Upper lobe of left lung (tissue), 6 donors: Measurements from ENCODE around the gene TPM1. TPM values are rescaled to one million over a fixed set of nuclear protein-coding genes. Genes with fewer than 3 reads are reported as not detected.

ENCODE experiments used
- ATAC-seq, 2 donors: fragments of 200-7000 bp; cut with Tn5 transposase; one replicate each; pipeline ENCODE4 v1.9.1; 2022; ENCODE audit warnings: mild to moderate bottlenecking in 2 of 2, moderate library complexity in 2 of 2; ENCODE audit not compliant: low FRiP score in 2 of 2
- DNase-seq, 2 donors: peaks; one replicate each; pipeline ENCODE4 v3.0.0-alpha.2; 2019 to 2020
- H3K27ac ChIP-seq, 4 donors: fragments of 200-600 bp; sonication (generic); one replicate each; pipeline ENCODE4 v1.5.1; 2016 to 2019
- H3K27me3 ChIP-seq, 4 donors: fragments of 200-600 bp; sonication (generic); one replicate each; pipeline ENCODE4 v1.5.1; 2017 to 2019
- H3K36me3 ChIP-seq, 4 donors: fragments of 200-600 bp; sonication (generic); one replicate each; pipeline ENCODE4 v1.5.1; 2016 to 2019
- H3K4me1 ChIP-seq, 4 donors: fragments of 200-600 bp; sonication (generic); one replicate each; pipeline ENCODE4 v1.5.1; 2018 to 2019
- H3K4me3 ChIP-seq, 4 donors: fragments of 200-600 bp; sonication (generic); one replicate each; pipeline ENCODE4 v1.5.1; 2017 to 2019; ENCODE audit warnings: mild to moderate bottlenecking in 2 of 4, moderate library complexity in 1 of 4
- H3K9me3 ChIP-seq, 4 donors: fragments of 200-600 bp; sonication (generic); one replicate each; pipeline ENCODE4 v1.5.1; 2018 to 2019
- CTCF ChIP-seq, 6 experiments: fragments of 450-650 bp in 4 of 6; fragments of 200-600 bp in 2 of 6; sonication (generic) in 2 of 6; IDR thresholded peaks; one replicate each; pipeline ENCODE4 v1.5.1; 2016 to 2019; ENCODE audit warnings: antibody characterized with exemption in 6 of 6
- EP300 ChIP-seq, 4 donors: sonication (generic); formaldehyde crosslinking; IDR thresholded peaks; one replicate each; pipeline ENCODE4 v1.5.1; 2017; ENCODE audit warnings: antibody characterized with exemption in 4 of 4, control low read depth in 2 of 4
- POLR2A ChIP-seq, 4 donors: fragments of 450-650 bp; IDR thresholded peaks; one replicate each; pipeline ENCODE4 v1.5.1; 2016 to 2017; ENCODE audit warnings: antibody characterized with exemption in 4 of 4, mild to moderate bottlenecking in 2 of 4
- POLR2AphosphoS5 ChIP-seq, 2 donors: sonication (generic); formaldehyde crosslinking; IDR thresholded peaks; one replicate each; pipeline ENCODE4 v1.5.1; 2017; ENCODE audit warnings: antibody characterized with exemption in 2 of 2
- WGBS, 2 donors: methylation state at CpG; one replicate each; pipeline ENCODE4 v1.1.5; 2017 to 2018; 5-methylcytosine and 5-hydroxymethylcytosine counted together
- total RNA-seq, 6 donors: library from RNA; depleted of rRNA in 4 of 6; stranded (reverse); fragments of >200 nt in 4 of 6; gene quantifications; one replicate each; pipeline versions ENCODE4 v1.1.0 to v1.2.1, GENCODE V29; 2016 to 2021
- donor health status: DM: no; HTN: no; CAD: no; lungs with moderate emphysema.
- donor health status: DM: no; HTN: yes; CAD: no; lungs with severe emphysema.

The TPM1 gene
- total RNA-seq, 6 donors from 2014 or later: 144 to 343 (median 254) TPM

- H3K27ac ChIP-seq: peak overlapping the region in 1 of 4 donors; percentile 60
- H3K9me3 ChIP-seq: no peaks in the 10 kb centered on the region
- WGBS, 2 donors: 80% methylated on average over 8 of the region's 8 CpGs
- peaks cover 0 to 3% (median 0%) of the 10 kb centered on the region in 4 donors for H3K4me1 ChIP-seq
- H3K4me3 ChIP-seq: no peak overlapping the region
- H3K27me3 ChIP-seq: no peaks in the 10 kb centered on the region
- ATAC-seq: no peak
- TF ChIP-seq POLR2A (IDR thresholded peaks at IDR 0.05): no peak
- no peak for TF ChIP-seq EP300 (IDR thresholded peaks at IDR 0.05)
- no peak for TF ChIP-seq POLR2AphosphoS5 (IDR thresholded peaks at IDR 0.05)
- TF ChIP-seq CTCF (IDR thresholded peaks at IDR 0.05): no peak
- peaks cover 22 to 98% (median 56%) of the 10 kb centered on the region in 4 donors for H3K36me3 ChIP-seq
- DNase-seq: no peak
Measured at GRCh38 chr15:63065262-63066221, 23.0 kb downstream of the TPM1 start.

DNA sequence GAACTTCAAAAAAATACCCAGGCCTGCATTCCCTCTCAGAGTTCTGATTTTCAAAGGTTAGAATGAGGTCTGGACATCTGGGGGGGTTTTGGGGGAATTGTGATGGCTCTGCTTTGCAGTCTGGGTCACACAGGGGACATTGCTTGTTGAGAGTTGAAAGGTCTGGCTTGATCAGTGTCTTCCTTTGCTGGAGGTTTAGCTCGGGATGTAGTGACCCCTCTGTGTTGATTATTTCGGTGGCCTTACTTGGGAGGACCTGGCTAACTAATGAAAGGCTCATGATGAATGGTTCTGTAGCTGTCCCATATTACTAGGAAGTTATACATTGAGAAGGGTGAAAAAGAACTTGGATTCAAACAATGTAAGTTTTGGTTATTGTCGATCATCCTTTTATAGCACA is 23.7 kb downstream of the TPM1 start:
- ATAC-seq: no peak
- Histone ChIP-seq H3K9me3 (no peaks in the 10 kb centered on the region), H3K4me3 (no peak overlapping the region), H3K36me3 (peaks cover 14 to 98% (median 50%) of the 10 kb centered on the region in 4 donors), H3K27ac (peak overlapping the region in 1 of 4 donors; percentile 60), H3K27me3 (no peaks in the 10 kb centered on the region), H3K4me1 (peaks cover 0 to 3% (median 1%) of the 10 kb centered on the region in 4 donors)
- no peak for TF ChIP-seq POLR2A (IDR thresholded peaks at IDR 0.05)
- no peak for TF ChIP-seq POLR2AphosphoS5 (IDR thresholded peaks at IDR 0.05)
- no peak for TF ChIP-seq CTCF (IDR thresholded peaks at IDR 0.05)
- TF ChIP-seq EP300 (IDR thresholded peaks at IDR 0.05): no peak
- 80 to 86% methylated on average over 3 of the region's 3 CpGs for WGBS, 2 donors
- DNase-seq: no peak

DNA sequence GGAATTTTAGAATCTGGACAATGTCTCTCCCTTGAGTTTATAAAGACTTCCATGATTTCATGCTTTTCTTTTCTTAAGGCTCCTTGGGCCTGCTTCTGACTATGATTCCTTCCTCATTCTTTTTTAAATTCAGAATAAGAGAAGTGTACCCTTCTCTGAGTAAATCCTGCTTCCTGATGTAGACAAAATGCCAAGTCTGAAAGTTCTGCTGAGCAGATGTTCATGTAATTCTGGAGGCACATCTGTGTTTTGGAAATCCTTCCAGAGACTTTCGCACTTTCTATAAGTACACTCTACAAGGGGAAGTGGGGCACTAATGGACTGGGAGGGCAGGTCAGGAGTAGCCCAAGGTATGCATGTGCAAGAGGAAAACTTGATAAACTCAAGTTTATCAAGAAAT is 24.8 kb downstream of the TPM1 start:
- TF ChIP-seq CTCF (IDR thresholded peaks at IDR 0.05): no peak
- TF ChIP-seq EP300 (IDR thresholded peaks at IDR 0.05): no peak
- no peak for TF ChIP-seq POLR2AphosphoS5 (IDR thresholded peaks at IDR 0.05)
- no peak for TF ChIP-seq POLR2A (IDR thresholded peaks at IDR 0.05)
- H3K36me3 ChIP-seq: peaks cover 4 to 92% (median 45%) of the 10 kb centered on the region in 4 donors
- WGBS, 2 donors: 95 to 100% methylated on average over 1 of the region's 1 CpG
- peaks cover 0 to 3% (median 1%) of the 10 kb centered on the region in 4 donors for H3K4me1 ChIP-seq
- no peak for DNase-seq
- no peak overlapping the region for H3K27ac ChIP-seq
- H3K4me3 ChIP-seq: no peak overlapping the region
- ATAC-seq: no peak
- H3K27me3 ChIP-seq: no peaks in the 10 kb centered on the region
- H3K9me3 ChIP-seq: no peaks in the 10 kb centered on the region

DNA sequence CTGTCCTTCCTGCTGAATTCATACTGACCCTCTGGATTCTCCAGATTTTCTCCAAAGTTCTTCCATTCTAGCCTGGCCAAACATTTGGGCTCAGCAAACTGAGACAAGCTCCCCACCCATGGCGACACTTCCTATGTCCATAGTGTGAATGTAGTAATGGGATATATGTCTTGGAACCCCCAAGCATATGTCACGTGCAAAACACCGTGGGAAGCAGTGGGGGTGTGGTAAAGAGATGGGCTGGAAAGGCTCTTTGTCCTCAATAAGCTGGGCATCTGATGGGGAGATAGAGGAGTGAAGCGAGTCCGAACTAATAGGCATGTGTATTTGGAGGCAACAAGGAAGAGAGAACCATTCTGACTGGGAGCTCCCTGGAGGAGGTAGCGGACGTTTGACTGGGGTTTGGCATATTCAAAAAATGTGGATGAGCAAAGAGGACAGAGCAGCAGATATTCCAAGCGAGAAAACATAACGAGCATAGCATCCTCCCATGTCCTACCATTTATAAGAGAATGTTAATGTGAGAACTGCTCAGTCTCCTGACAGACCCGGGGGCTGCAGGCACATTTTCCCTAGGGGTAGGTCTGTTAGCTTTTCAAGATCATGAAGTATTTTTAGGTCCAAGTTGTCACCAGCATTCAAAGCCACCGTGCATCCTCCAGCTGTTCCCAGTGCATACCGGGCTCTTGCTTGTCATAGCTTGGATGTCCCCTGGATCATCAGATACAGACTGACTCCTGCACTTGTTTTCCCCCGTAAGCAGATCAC is 25.6 kb downstream of the TPM1 start:
- TF ChIP-seq CTCF (IDR thresholded peaks at IDR 0.05) (no peak), EP300 (IDR thresholded peaks at IDR 0.05) (no peak), POLR2AphosphoS5 (IDR thresholded peaks at IDR 0.05) (no peak), POLR2A (IDR thresholded peaks at IDR 0.05) (no peak)
- H3K4me3 ChIP-seq: no peak overlapping the region
- H3K27me3 ChIP-seq: no peaks in the 10 kb centered on the region
- no peak for DNase-seq
- peaks cover 0 to 84% (median 37%) of the 10 kb centered on the region in 4 donors for H3K36me3 ChIP-seq
- peaks cover 0 to 3% (median 1%) of the 10 kb centered on the region in 4 donors for H3K4me1 ChIP-seq
- H3K9me3 ChIP-seq: no peaks in the 10 kb centered on the region
- no peak overlapping the region for H3K27ac ChIP-seq
- WGBS, 2 donors: 86 to 87% methylated on average over 13 of the region's 13 CpGs
- no peak for ATAC-seq
